ENCODE measurements around the gene SSH3.
A peak's percentile ranks its signal among the peaks of the same experiment; 100 is the strongest.
"Not testable (repeated sequence)": the region's sequence is repeated elsewhere in the genome, so short reads cannot be mapped to it uniquely, and the experiment has no call there.

SSH3 gene, protein sequence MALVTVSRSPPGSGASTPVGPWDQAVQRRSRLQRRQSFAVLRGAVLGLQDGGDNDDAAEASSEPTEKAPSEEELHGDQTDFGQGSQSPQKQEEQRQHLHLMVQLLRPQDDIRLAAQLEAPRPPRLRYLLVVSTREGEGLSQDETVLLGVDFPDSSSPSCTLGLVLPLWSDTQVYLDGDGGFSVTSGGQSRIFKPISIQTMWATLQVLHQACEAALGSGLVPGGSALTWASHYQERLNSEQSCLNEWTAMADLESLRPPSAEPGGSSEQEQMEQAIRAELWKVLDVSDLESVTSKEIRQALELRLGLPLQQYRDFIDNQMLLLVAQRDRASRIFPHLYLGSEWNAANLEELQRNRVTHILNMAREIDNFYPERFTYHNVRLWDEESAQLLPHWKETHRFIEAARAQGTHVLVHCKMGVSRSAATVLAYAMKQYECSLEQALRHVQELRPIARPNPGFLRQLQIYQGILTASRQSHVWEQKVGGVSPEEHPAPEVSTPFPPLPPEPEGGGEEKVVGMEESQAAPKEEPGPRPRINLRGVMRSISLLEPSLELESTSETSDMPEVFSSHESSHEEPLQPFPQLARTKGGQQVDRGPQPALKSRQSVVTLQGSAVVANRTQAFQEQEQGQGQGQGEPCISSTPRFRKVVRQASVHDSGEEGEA

DNA sequence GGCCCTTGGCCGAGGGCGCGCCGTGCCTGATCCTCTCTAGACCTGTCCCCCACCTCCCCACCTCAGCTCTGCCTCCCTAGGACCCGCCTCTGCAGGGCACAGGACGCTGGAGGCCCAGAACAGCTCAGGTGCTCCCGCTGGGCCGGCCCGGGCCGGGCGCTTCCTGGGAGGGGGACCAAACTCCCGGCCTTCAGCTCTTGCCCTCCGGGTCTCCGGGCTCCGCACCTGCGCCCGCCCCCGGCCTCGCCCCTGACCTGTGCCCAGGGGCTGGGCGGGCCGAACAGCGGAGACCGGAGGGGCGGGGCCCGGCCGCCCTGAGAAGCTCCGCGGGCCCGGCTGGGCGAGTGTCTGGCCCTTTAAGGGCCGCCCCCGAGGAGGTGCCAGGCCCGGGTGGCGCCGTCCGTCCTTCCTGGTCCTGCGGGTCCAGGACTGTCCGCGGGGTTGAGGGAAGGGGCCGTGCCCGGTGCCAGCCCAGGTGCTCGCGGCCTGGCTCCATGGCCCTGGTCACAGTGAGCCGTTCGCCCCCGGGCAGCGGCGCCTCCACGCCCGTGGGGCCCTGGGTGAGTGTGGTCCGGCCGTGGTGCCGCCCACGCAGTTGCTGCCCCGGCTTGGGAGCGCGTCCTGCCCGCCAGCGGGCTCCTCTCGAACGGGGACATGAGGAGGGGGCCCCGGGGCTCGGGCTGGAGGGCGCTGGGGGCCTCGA, at the start of gene SSH3:
SSH3 (plus strand) TSS at position 399 of the 703 bp plus-strand sequence; CDS start at position 495, 96 bp downstream.
- Histone ChIP-seq H3K4me3 (peak within 1 kb of the TSS; percentile 72), H3K4me1 (peaks cover 18% of the 10 kb centered on the region), H3K27me3 (ENCODE audit: low read depth) (no peaks in the 10 kb centered on the region), H3K9me3 (no peaks in the 10 kb centered on the region), H3K36me3 (replicated peaks) (peaks cover 15% of the 10 kb centered on the region)
- in situ Hi-C loops (cut with MboI; ENCODE audit: low sequenced_read_pairs), result no loop called here
- DNase-seq (ENCODE audit: low spot score in 2 of 2), result peak; percentile 62 to 81

DNA sequence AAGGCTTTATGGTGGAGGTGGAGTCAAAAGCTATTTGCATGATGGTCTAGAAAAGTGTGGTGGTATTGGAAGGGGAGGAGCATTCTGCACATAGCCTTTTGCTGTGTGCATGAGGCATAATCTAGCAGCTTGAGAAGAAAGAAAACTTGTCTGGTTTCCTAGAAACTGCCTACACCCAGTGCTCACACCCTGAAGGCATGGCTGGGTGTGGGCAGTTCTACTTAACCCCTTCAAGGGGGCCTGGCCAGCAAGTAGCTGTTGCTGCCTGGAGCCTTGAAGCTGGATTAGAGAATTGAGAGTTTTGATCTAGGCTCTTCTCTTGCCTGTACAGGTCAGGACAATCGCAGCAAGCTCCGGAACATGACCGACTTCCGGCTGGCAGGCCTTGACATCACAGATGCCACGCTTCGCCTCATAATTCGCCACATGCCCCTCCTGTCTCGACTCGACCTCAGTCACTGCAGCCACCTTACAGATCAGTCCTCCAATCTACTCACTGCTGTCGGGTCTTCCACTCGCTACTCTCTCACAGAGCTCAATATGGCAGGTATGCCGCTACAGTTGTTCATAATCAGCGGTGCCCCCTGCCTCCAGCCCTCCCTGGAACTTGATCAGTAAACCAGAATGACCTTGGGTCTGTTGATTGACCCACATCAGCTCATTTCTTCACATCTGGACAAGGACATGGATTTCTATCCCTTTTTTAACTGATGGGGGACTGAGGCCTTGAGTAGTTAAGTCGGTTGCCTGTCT, 49.3 kb upstream of the SSH3 start:
- peak in 1 of 2 experiments; percentile 4 for DNase-seq (ENCODE audit: low spot score in 2 of 2)
- no peaks in the 10 kb centered on the region for H3K27me3 ChIP-seq (ENCODE audit: low read depth)
- no peaks in the 10 kb centered on the region for H3K4me1 ChIP-seq
- H3K4me3 ChIP-seq, result no peak overlapping the region
- in situ Hi-C loops (cut with MboI; ENCODE audit: low sequenced_read_pairs), result no loop called here
- H3K36me3 ChIP-seq (replicated peaks), result peaks cover 78% of the 10 kb centered on the region
- no peaks in the 10 kb centered on the region for H3K9me3 ChIP-seq

- peaks cover 71% of the 10 kb centered on the region for H3K36me3 ChIP-seq (replicated peaks)
Observed at GRCh38 chr11:67254798-67255197, 48.5 kb upstream of the SSH3 start.

DNA sequence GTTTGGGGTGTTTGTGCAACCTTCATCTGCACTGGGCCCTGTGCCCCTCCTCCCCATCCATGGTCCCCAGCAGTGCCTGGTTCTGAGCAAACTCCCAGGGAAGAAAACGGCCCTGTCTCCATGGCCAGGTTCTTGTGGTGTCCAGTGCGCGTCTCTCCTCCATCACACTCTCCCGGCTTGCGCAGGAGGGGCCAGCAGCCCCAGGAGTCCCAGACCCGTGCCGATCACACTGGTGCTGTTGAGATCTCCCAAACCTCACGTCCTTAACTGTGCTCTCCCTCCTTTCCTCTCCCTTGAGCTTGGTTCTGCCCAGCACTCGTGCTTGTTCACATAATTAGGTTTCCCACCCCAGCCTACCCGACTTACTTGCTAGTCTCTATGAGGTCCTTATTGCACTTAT, 48.0 kb upstream of the SSH3 start:
- H3K4me3 ChIP-seq, result no peak overlapping the region
- in situ Hi-C loops (cut with MboI; ENCODE audit: low sequenced_read_pairs), result no loop called here
- H3K9me3 ChIP-seq, result no peaks in the 10 kb centered on the region
- H3K27me3 ChIP-seq (ENCODE audit: low read depth), result no peaks in the 10 kb centered on the region
- no peak for DNase-seq (ENCODE audit: low spot score in 2 of 2)
- H3K36me3 ChIP-seq (replicated peaks), result peaks cover 65% of the 10 kb centered on the region
- H3K4me1 ChIP-seq, result no peaks in the 10 kb centered on the region

More at GRCh38 chr11:67254798-67255197, 48.5 kb upstream of the SSH3 start:
- Histone ChIP-seq H3K9me3 (no peaks in the 10 kb centered on the region), H3K4me1 (no peaks in the 10 kb centered on the region), H3K27me3 (ENCODE audit: low read depth) (no peaks in the 10 kb centered on the region), H3K4me3 (no peak overlapping the region)
- DNase-seq (ENCODE audit: low spot score in 2 of 2), result no peak
- in situ Hi-C loops (cut with MboI; ENCODE audit: low sequenced_read_pairs), result no loop called here

GRCh38 chr11:67255864-67256263, 47.5 kb upstream of the SSH3 start:
- no peaks in the 10 kb centered on the region for H3K4me1 ChIP-seq
- H3K27me3 ChIP-seq (ENCODE audit: low read depth), result no peaks in the 10 kb centered on the region
- H3K9me3 ChIP-seq, result no peaks in the 10 kb centered on the region
- DNase-seq (ENCODE audit: low spot score in 2 of 2), result no peak
- no peak overlapping the region for H3K4me3 ChIP-seq
- in situ Hi-C loops (cut with MboI; ENCODE audit: low sequenced_read_pairs), result no loop called here
- peaks cover 60% of the 10 kb centered on the region for H3K36me3 ChIP-seq (replicated peaks)

GRCh38 chr11:67256477-67257135, 46.7 kb upstream of the SSH3 start:
- H3K36me3 ChIP-seq (replicated peaks), result peaks cover 53% of the 10 kb centered on the region
- no peak overlapping the region for H3K4me3 ChIP-seq
- in situ Hi-C loops (cut with MboI; ENCODE audit: low sequenced_read_pairs), result no loop called here

GRCh38 chr11:67260406-67260805, 42.9 kb upstream of the SSH3 start:
- Histone ChIP-seq H3K27me3 (ENCODE audit: low read depth) (no peaks in the 10 kb centered on the region), H3K9me3 (no peaks in the 10 kb centered on the region), H3K4me1 (peaks cover 3% of the 10 kb centered on the region), H3K4me3 (no peak overlapping the region), H3K36me3 (replicated peaks) (peaks cover 15% of the 10 kb centered on the region)
- no peak for DNase-seq (ENCODE audit: low spot score in 2 of 2)
- in situ Hi-C loops (cut with MboI; ENCODE audit: low sequenced_read_pairs), result loop anchor here (5.0 kb wide), 2 partner anchors 57 to 122 kb away; no protein-coding TSS in a partner anchor

More at GRCh38 chr11:67256477-67257135, 46.7 kb upstream of the SSH3 start:
- DNase-seq (ENCODE audit: low spot score in 2 of 2), result no peak
- H3K27me3 ChIP-seq (ENCODE audit: low read depth), result no peaks in the 10 kb centered on the region
- no peaks in the 10 kb centered on the region for H3K4me1 ChIP-seq
- no peaks in the 10 kb centered on the region for H3K9me3 ChIP-seq

DNA sequence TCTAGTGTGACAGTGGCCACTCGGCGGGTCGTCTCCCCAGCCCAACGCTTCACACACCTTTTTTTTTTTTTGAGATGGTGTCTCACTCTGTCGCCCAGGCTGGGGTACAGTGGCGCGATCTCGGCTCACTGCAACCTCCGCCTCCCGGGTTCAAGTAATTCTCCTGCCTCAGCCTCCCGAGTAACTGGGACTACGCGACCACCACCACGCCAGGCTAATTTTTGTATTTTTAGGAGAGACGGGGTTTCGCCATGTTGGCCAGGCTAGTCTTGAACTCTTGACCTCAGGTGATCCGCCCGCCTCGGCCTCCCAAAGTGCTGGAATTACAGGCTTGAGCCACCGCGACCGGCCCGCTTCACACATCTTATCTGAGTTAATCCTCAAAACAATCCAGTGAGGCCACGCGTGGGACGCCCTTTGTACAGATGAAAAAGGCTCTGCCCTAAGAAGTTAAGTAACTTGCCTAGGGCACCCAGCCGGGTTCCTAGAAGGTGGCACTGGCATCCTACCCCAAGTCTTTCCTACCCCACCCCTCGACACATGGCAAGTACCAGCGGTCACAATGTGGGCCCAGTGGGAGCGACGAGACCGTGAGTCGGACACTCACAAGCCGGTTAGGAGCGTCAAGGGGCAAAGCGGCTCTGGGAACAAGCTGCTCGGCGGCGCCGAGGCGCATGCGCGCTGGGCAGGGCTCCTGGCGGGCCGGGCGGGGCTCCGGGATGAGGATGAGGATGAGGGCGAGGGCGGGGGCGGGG, 42.3 kb upstream of the SSH3 start:
- not testable (repeated sequence) for H3K9me3 ChIP-seq; H3K4me1 ChIP-seq; H3K36me3 ChIP-seq (replicated peaks); H3K4me3 ChIP-seq; DNase-seq (ENCODE audit: low spot score in 2 of 2); H3K27me3 ChIP-seq (ENCODE audit: low read depth)
- in situ Hi-C loops (cut with MboI; ENCODE audit: low sequenced_read_pairs), result loop anchor here (5.0 kb wide), 2 partner anchors 56 to 121 kb away; no protein-coding TSS in a partner anchor

GRCh38 chr11:67261640-67261945, 41.7 kb upstream of the SSH3 start:
- in situ Hi-C loops (cut with MboI; ENCODE audit: low sequenced_read_pairs), result loop anchor here (5.0 kb wide), 2 partner anchors 56 to 121 kb away; no protein-coding TSS in a partner anchor
- no peak overlapping the region for H3K4me3 ChIP-seq
- no peaks in the 10 kb centered on the region for H3K9me3 ChIP-seq
- peaks cover 6% of the 10 kb centered on the region; the same call in 1 of the 2 replicates for H3K36me3 ChIP-seq (replicated peaks)
- H3K4me1 ChIP-seq, result peaks cover 3% of the 10 kb centered on the region
- no peaks in the 10 kb centered on the region for H3K27me3 ChIP-seq (ENCODE audit: low read depth)
- DNase-seq (ENCODE audit: low spot score in 2 of 2), result no peak

- Histone ChIP-seq H3K36me3 (replicated peaks) (peaks cover 1% of the 10 kb centered on the region; the same call in 1 of the 2 replicates), H3K4me3 (no peak overlapping the region), H3K9me3 (no peaks in the 10 kb centered on the region), H3K4me1 (peaks cover 3% of the 10 kb centered on the region), H3K27me3 (ENCODE audit: low read depth) (no peaks in the 10 kb centered on the region)
- DNase-seq (ENCODE audit: low spot score in 2 of 2), result no peak
- in situ Hi-C loops (cut with MboI; ENCODE audit: low sequenced_read_pairs), result loop anchor here (5.0 kb wide), 2 partner anchors 55 to 120 kb away; no protein-coding TSS in a partner anchor
Observed at GRCh38 chr11:67261946-67262681, 41.2 kb upstream of the SSH3 start.

- Histone ChIP-seq H3K36me3 (replicated peaks) (peaks cover 4% of the 10 kb centered on the region; the same call in 1 of the 2 replicates), H3K4me1 (peaks cover 3% of the 10 kb centered on the region), H3K4me3 (no peak overlapping the region), H3K9me3 (no peaks in the 10 kb centered on the region), H3K27me3 (ENCODE audit: low read depth) (no peaks in the 10 kb centered on the region)
- in situ Hi-C loops (cut with MboI; ENCODE audit: low sequenced_read_pairs), result loop anchor here (5.0 kb wide), 2 partner anchors 54 to 119 kb away; no protein-coding TSS in a partner anchor
- DNase-seq (ENCODE audit: low spot score in 2 of 2), result peak; percentile 75 to 91
Observed at GRCh38 chr11:67262731-67263675, 40.3 kb upstream of the SSH3 start.
